Stimulated activated CD4-positive, alpha-beta T cell treated with anti-CD3 and anti-CD28 coated beads, Interleukin-2, amount 100 ng/mL, for 48 hours (primary cell): ENCODE measurements around the gene ENOPH1.
"Not testable (repeated sequence)": the region's sequence is repeated elsewhere in the genome, so short reads cannot be mapped to it uniquely, and the experiment has no call there.

ENCODE experiments used
- DNase-seq, 2 donors: peaks; one replicate each; pipeline ENCODE4 v3.0.0-alpha.2; 2020

ENOPH1 gene

GRCh38 chr4:82473621-82474164 is 43.3 kb downstream of the ENOPH1 start:
- no peak for DNase-seq

GRCh38 chr4:82475931-82476330 is 45.5 kb downstream of the ENOPH1 start:
- DNase-seq, result not testable (repeated sequence)

- not testable (repeated sequence) for DNase-seq
Measured at GRCh38 chr4:82477469-82477868, 47.1 kb downstream of the ENOPH1 start.

- no peak for DNase-seq
Measured at GRCh38 chr4:82479562-82479961, 49.2 kb downstream of the ENOPH1 start.

- no peak for DNase-seq
Measured at GRCh38 chr4:82480771-82481505, 50.5 kb downstream of the ENOPH1 start.

GRCh38 chr4:82481506-82481840 is 51.1 kb downstream of the ENOPH1 start:
- no peak for DNase-seq

- DNase-seq, result no peak
Measured at GRCh38 chr4:82482387-82482786, 52.0 kb downstream of the ENOPH1 start.

- no peak for DNase-seq
Measured at GRCh38 chr4:82484996-82485783, 54.8 kb downstream of the ENOPH1 start.

- no peak for DNase-seq
Measured at GRCh38 chr4:82489076-82489475, 58.7 kb downstream of the ENOPH1 start.

GRCh38 chr4:82489987-82490386 is 59.6 kb downstream of the ENOPH1 start:
- DNase-seq, result no peak

GRCh38 chr4:82491251-82491960 is 61.0 kb downstream of the ENOPH1 start:
- DNase-seq, result no peak

GRCh38 chr4:82493721-82494425 is 63.5 kb downstream of the ENOPH1 start:
- no peak for DNase-seq

GRCh38 chr4:82495666-82496065 is 65.3 kb downstream of the ENOPH1 start:
- DNase-seq, result no peak

- DNase-seq, result no peak
Measured at GRCh38 chr4:82496349-82496748, 66.0 kb downstream of the ENOPH1 start.

GRCh38 chr4:82499738-82500434 is 69.5 kb downstream of the ENOPH1 start:
- DNase-seq, result no peak

- no peak for DNase-seq
Measured at GRCh38 chr4:82500435-82501153, 70.2 kb downstream of the ENOPH1 start.

- no peak for DNase-seq
Measured at GRCh38 chr4:82501154-82501442, 70.7 kb downstream of the ENOPH1 start.

GRCh38 chr4:82508011-82508410 is 77.6 kb downstream of the ENOPH1 start:
- DNase-seq, result no peak

GRCh38 chr4:82508806-82509428 is 78.5 kb downstream of the ENOPH1 start:
- DNase-seq, result no peak

GRCh38 chr4:82510216-82510615 is 79.8 kb downstream of the ENOPH1 start:
- no peak for DNase-seq
